WTC11 (cell line): ENCODE results near the gene SULT2B1. TPM values are rescaled to one million over a fixed set of nuclear protein-coding genes. Genes with fewer than 3 reads are reported as not detected.
A peak's percentile ranks its signal among the peaks of the same experiment; 100 is the strongest.

Experiments
- NR3C1 ChIP-seq: sonication (generic); formaldehyde crosslinking; conservative IDR thresholded peaks from 2 replicates; pipeline ENCODE4 v1.8.1; 2023; ENCODE audit warnings: low read depth, mild to moderate bottlenecking, missing genetic modification reagents
- RELA ChIP-seq: sonication (generic); formaldehyde crosslinking; IDR thresholded peaks from 2 replicates; pipeline ENCODE4 v1.8.1; 2022; ENCODE audit warnings: missing genetic modification reagents, mild to moderate bottlenecking, borderline replicate concordance
- SMAD3 ChIP-seq: sonication (generic); formaldehyde crosslinking; IDR thresholded peaks from 2 replicates; pipeline ENCODE4 v1.8.0; 2022; ENCODE audit warnings: missing genetic modification reagents, mild to moderate bottlenecking, borderline replicate concordance
- TCF7 ChIP-seq: sonication (generic); formaldehyde crosslinking; IDR thresholded peaks from 2 replicates; pipeline ENCODE4 v1.8.0; 2022; ENCODE audit warnings: mild to moderate bottlenecking, low read depth, missing genetic modification reagents, moderate library complexity
- ZNF232 ChIP-seq: sonication (generic); formaldehyde crosslinking; IDR thresholded peaks from 2 replicates; pipeline ENCODE4 v1.8.0; 2022; ENCODE audit warnings: mild to moderate bottlenecking, missing genetic modification reagents
- total RNA-seq: library from RNA; stranded (reverse); gene quantifications from 3 replicates; pipeline ENCODE4 v1.2.3, GENCODE V29; 2021
- TF ChIP-seq, protein P1 (sequence below): sonication (generic); formaldehyde crosslinking; conservative IDR thresholded peaks from 2 replicates; pipeline ENCODE4 v1.8.1; 2023; ENCODE audit warnings: mild to moderate bottlenecking, low read depth, missing genetic modification reagents, moderate library complexity
- TF ChIP-seq, protein P2 (sequence below): sonication (generic); formaldehyde crosslinking; IDR thresholded peaks from 2 replicates; pipeline ENCODE4 v1.8.0; 2023; ENCODE audit warnings: mild to moderate bottlenecking, missing genetic modification reagents
- TF ChIP-seq, protein P3 (sequence below): sonication (generic); formaldehyde crosslinking; IDR thresholded peaks from 2 replicates; pipeline ENCODE4 v1.8.1; 2023; ENCODE audit warnings: mild to moderate bottlenecking, missing genetic modification reagents, borderline replicate concordance
- TF ChIP-seq, protein P4 (sequence below): sonication (generic); formaldehyde crosslinking; IDR thresholded peaks from 2 replicates; pipeline ENCODE4 v1.8.0; 2022; ENCODE audit warnings: mild to moderate bottlenecking, missing genetic modification reagents
- TF ChIP-seq, protein P5 (sequence below): sonication (generic); formaldehyde crosslinking; IDR thresholded peaks from 2 replicates; pipeline ENCODE4 v1.8.0; 2022; ENCODE audit warnings: mild to moderate bottlenecking, missing genetic modification reagents
- TF ChIP-seq, protein P6 (sequence below): sonication (generic); formaldehyde crosslinking; IDR thresholded peaks from 2 replicates; pipeline ENCODE4 v1.8.1; 2023; ENCODE audit warnings: mild to moderate bottlenecking, missing genetic modification reagents, moderate library complexity
- TF ChIP-seq, protein P7 (sequence below): sonication (generic); formaldehyde crosslinking; IDR thresholded peaks from 2 replicates; pipeline ENCODE4 v1.8.1; 2023; ENCODE audit warnings: mild to moderate bottlenecking, missing genetic modification reagents
- TF ChIP-seq, protein P8 (sequence below): sonication (generic); formaldehyde crosslinking; IDR thresholded peaks from 2 replicates; pipeline ENCODE4 v1.8.0; 2022; ENCODE audit warnings: mild to moderate bottlenecking, missing genetic modification reagents
- TF ChIP-seq, protein P9 (sequence below): fragments of 250-450 bp; sonication (Bioruptor Pico); IDR thresholded peaks from 2 replicates; pipeline ENCODE4 v1.9.0; 2021; ENCODE audit warnings: mild to moderate bottlenecking, borderline replicate concordance

Gene SULT2B1
- total RNA-seq, 1 experiment from 2014 or later, result 0.96 TPM

DNA sequence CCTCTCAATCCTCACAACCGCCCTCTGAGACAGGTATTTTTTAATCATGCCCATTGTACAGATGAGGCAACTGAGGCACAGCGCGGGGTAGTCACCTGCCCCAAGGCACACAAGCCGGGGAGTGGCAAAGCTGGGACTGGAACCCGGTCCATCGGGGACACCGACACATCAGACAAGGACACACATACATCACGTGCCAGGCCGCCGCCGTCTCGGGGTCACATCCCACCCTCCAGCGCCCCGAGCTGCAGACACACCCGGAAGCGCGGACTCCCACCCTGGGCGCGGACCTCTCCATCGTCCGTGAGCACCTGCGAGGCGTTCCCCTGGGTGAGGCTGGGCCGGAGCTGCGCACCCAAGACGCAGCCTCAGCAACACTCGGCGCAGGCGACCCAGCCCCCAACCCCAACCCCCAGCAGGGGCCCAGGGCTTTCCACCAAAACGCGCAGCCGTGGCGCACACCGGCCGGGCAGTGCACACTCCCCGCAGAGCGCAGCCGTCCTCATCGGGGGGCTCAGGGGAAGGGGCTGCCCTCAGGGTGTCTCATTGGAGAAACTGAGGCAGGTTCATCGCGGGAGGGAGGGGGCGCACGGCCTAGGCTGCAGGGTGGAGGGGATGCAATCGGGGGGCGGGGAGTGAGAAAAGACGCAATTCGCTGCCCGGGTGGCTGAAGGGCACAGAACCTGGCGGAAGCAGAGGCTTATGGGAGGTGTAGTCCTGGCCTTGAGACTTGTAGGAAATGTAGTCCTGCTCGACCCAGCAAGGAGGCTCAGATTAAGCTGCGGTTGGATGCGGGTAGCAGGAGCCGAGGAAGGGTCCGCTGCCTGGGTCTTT, 38.5 kb upstream of the SULT2B1 start (continued):
- TF ChIP-seq, protein P1, sequence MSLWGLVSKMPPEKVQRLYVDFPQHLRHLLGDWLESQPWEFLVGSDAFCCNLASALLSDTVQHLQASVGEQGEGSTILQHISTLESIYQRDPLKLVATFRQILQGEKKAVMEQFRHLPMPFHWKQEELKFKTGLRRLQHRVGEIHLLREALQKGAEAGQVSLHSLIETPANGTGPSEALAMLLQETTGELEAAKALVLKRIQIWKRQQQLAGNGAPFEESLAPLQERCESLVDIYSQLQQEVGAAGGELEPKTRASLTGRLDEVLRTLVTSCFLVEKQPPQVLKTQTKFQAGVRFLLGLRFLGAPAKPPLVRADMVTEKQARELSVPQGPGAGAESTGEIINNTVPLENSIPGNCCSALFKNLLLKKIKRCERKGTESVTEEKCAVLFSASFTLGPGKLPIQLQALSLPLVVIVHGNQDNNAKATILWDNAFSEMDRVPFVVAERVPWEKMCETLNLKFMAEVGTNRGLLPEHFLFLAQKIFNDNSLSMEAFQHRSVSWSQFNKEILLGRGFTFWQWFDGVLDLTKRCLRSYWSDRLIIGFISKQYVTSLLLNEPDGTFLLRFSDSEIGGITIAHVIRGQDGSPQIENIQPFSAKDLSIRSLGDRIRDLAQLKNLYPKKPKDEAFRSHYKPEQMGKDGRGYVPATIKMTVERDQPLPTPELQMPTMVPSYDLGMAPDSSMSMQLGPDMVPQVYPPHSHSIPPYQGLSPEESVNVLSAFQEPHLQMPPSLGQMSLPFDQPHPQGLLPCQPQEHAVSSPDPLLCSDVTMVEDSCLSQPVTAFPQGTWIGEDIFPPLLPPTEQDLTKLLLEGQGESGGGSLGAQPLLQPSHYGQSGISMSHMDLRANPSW (CRISPR knock-in tag), result no peak
- no peak for TF ChIP-seq ZNF232 (CRISPR knock-in tag)
- TF ChIP-seq SMAD3 (CRISPR knock-in tag), result no peak
- no peak for TF ChIP-seq TCF7 (CRISPR knock-in tag)
- TF ChIP-seq, protein P2, sequence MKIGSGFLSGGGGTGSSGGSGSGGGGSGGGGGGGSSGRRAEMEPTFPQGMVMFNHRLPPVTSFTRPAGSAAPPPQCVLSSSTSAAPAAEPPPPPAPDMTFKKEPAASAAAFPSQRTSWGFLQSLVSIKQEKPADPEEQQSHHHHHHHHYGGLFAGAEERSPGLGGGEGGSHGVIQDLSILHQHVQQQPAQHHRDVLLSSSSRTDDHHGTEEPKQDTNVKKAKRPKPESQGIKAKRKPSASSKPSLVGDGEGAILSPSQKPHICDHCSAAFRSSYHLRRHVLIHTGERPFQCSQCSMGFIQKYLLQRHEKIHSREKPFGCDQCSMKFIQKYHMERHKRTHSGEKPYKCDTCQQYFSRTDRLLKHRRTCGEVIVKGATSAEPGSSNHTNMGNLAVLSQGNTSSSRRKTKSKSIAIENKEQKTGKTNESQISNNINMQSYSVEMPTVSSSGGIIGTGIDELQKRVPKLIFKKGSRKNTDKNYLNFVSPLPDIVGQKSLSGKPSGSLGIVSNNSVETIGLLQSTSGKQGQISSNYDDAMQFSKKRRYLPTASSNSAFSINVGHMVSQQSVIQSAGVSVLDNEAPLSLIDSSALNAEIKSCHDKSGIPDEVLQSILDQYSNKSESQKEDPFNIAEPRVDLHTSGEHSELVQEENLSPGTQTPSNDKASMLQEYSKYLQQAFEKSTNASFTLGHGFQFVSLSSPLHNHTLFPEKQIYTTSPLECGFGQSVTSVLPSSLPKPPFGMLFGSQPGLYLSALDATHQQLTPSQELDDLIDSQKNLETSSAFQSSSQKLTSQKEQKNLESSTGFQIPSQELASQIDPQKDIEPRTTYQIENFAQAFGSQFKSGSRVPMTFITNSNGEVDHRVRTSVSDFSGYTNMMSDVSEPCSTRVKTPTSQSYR, result peak; percentile 63; the same call in 1 of the 2 replicates
- no peak for TF ChIP-seq NR3C1
- TF ChIP-seq, protein P3, sequence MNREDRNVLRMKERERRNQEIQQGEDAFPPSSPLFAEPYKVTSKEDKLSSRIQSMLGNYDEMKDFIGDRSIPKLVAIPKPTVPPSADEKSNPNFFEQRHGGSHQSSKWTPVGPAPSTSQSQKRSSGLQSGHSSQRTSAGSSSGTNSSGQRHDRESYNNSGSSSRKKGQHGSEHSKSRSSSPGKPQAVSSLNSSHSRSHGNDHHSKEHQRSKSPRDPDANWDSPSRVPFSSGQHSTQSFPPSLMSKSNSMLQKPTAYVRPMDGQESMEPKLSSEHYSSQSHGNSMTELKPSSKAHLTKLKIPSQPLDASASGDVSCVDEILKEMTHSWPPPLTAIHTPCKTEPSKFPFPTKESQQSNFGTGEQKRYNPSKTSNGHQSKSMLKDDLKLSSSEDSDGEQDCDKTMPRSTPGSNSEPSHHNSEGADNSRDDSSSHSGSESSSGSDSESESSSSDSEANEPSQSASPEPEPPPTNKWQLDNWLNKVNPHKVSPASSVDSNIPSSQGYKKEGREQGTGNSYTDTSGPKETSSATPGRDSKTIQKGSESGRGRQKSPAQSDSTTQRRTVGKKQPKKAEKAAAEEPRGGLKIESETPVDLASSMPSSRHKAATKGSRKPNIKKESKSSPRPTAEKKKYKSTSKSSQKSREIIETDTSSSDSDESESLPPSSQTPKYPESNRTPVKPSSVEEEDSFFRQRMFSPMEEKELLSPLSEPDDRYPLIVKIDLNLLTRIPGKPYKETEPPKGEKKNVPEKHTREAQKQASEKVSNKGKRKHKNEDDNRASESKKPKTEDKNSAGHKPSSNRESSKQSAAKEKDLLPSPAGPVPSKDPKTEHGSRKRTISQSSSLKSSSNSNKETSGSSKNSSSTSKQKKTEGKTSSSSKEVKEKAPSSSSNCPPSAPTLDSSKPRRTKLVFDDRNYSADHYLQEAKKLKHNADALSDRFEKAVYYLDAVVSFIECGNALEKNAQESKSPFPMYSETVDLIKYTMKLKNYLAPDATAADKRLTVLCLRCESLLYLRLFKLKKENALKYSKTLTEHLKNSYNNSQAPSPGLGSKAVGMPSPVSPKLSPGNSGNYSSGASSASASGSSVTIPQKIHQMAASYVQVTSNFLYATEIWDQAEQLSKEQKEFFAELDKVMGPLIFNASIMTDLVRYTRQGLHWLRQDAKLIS, result no peak
- TF ChIP-seq RELA (CRISPR knock-in tag), result peak; percentile 81; the same call in 1 of the 2 replicates
- TF ChIP-seq, protein P4, sequence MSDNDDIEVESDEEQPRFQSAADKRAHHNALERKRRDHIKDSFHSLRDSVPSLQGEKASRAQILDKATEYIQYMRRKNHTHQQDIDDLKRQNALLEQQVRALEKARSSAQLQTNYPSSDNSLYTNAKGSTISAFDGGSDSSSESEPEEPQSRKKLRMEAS, result 0 out of 2 replicates have a peak, but pooled peaks have one; percentile 63
- TF ChIP-seq, protein P5, sequence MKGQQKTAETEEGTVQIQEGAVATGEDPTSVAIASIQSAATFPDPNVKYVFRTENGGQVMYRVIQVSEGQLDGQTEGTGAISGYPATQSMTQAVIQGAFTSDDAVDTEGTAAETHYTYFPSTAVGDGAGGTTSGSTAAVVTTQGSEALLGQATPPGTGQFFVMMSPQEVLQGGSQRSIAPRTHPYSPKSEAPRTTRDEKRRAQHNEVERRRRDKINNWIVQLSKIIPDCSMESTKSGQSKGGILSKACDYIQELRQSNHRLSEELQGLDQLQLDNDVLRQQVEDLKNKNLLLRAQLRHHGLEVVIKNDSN (CRISPR knock-in tag), result peak; percentile 70; the same call in 1 of the 2 replicates
- TF ChIP-seq, protein P6, sequence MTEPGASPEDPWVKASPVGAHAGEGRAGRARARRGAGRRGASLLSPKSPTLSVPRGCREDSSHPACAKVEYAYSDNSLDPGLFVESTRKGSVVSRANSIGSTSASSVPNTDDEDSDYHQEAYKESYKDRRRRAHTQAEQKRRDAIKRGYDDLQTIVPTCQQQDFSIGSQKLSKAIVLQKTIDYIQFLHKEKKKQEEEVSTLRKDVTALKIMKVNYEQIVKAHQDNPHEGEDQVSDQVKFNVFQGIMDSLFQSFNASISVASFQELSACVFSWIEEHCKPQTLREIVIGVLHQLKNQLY (CRISPR knock-in tag), result no peak
- TF ChIP-seq, protein P7, sequence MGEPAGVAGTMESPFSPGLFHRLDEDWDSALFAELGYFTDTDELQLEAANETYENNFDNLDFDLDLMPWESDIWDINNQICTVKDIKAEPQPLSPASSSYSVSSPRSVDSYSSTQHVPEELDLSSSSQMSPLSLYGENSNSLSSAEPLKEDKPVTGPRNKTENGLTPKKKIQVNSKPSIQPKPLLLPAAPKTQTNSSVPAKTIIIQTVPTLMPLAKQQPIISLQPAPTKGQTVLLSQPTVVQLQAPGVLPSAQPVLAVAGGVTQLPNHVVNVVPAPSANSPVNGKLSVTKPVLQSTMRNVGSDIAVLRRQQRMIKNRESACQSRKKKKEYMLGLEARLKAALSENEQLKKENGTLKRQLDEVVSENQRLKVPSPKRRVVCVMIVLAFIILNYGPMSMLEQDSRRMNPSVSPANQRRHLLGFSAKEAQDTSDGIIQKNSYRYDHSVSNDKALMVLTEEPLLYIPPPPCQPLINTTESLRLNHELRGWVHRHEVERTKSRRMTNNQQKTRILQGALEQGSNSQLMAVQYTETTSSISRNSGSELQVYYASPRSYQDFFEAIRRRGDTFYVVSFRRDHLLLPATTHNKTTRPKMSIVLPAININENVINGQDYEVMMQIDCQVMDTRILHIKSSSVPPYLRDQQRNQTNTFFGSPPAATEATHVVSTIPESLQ, result no peak
- TF ChIP-seq, protein P8, sequence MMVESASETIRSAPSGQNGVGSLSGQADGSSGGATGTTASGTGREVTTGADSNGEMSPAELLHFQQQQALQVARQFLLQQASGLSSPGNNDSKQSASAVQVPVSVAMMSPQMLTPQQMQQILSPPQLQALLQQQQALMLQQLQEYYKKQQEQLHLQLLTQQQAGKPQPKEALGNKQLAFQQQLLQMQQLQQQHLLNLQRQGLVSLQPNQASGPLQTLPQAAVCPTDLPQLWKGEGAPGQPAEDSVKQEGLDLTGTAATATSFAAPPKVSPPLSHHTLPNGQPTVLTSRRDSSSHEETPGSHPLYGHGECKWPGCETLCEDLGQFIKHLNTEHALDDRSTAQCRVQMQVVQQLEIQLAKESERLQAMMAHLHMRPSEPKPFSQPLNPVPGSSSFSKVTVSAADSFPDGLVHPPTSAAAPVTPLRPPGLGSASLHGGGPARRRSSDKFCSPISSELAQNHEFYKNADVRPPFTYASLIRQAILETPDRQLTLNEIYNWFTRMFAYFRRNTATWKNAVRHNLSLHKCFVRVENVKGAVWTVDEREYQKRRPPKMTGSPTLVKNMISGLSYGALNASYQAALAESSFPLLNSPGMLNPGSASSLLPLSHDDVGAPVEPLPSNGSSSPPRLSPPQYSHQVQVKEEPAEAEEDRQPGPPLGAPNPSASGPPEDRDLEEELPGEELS (CRISPR knock-in tag), result no peak
- TF ChIP-seq, protein P9, sequence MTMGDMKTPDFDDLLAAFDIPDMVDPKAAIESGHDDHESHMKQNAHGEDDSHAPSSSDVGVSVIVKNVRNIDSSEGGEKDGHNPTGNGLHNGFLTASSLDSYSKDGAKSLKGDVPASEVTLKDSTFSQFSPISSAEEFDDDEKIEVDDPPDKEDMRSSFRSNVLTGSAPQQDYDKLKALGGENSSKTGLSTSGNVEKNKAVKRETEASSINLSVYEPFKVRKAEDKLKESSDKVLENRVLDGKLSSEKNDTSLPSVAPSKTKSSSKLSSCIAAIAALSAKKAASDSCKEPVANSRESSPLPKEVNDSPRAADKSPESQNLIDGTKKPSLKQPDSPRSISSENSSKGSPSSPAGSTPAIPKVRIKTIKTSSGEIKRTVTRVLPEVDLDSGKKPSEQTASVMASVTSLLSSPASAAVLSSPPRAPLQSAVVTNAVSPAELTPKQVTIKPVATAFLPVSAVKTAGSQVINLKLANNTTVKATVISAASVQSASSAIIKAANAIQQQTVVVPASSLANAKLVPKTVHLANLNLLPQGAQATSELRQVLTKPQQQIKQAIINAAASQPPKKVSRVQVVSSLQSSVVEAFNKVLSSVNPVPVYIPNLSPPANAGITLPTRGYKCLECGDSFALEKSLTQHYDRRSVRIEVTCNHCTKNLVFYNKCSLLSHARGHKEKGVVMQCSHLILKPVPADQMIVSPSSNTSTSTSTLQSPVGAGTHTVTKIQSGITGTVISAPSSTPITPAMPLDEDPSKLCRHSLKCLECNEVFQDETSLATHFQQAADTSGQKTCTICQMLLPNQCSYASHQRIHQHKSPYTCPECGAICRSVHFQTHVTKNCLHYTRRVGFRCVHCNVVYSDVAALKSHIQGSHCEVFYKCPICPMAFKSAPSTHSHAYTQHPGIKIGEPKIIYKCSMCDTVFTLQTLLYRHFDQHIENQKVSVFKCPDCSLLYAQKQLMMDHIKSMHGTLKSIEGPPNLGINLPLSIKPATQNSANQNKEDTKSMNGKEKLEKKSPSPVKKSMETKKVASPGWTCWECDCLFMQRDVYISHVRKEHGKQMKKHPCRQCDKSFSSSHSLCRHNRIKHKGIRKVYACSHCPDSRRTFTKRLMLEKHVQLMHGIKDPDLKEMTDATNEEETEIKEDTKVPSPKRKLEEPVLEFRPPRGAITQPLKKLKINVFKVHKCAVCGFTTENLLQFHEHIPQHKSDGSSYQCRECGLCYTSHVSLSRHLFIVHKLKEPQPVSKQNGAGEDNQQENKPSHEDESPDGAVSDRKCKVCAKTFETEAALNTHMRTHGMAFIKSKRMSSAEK (CRISPR knock-in tag), result no peak
